ENCODE data around the gene WDR44. TPM values are rescaled to one million over a fixed set of nuclear protein-coding genes. Genes with fewer than 3 reads are reported as not detected.

Gene WDR44
- total RNA-seq, 1 donor from 2014 or later: 16.7 TPM

DNA sequence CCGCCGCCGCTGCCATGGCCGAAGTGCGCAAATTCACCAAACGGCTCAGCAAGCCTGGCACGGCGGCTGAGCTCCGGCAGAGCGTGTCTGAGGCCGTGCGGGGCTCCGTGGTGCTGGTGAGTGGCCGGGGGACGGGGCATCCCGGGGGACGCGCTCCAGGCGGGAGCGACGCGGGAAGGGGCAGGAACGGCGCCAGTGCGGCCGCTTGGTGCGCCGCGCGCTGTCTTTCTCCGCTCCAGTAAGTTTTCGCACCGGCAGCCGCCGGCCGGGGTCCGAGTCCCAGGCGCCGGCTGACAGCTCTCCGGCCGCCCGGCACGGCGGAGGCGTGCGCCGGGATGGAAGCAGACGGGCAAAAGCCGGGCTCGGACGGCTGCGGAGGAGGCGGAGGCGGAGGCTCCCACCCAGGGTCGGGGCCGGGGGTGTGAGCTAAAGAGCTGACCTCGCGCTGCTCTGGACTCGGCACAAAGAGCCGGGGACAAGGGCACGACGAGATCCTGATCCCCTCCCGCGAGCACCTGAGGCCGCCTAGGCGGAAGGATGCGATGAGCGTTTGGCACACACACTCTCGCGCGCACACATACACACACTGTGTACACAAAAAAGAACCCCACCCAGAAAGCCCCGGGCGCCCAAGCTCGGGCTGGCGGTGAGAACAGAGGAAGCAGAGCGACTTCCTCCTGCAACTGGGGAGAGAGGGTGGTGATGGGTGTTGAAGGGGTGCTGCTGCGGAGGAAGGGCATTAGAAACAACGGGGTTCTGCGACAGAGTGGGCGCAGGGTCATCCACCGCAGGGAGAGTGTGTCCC is 150.3 kb downstream of the WDR44 start:
- Histone ChIP-seq H3K4me1 (no peaks in the 10 kb centered on the region), H3K27me3 (ENCODE audit: low read depth) (no peaks in the 10 kb centered on the region), H3K9me3 (no peaks in the 10 kb centered on the region), H3K27ac (peak overlapping the region; percentile 85), H3K4me3 (peak overlapping the region; percentile 70), H3K36me3 (no peaks in the 10 kb centered on the region)
- intact Hi-C loops (cut with DNase I): no loop called here
- ATAC-seq (peak; percentile 67 to 84), DNase-seq (peak; percentile 81)
- TF ChIP-seq CTCF (IDR thresholded peaks at IDR 0.05): no peak

GRCh38 chrX:118496763-118497079 is 150.8 kb downstream of the WDR44 start:
- TF ChIP-seq CTCF (IDR thresholded peaks at IDR 0.05): no peak
- Histone ChIP-seq H3K27me3 (ENCODE audit: low read depth) (no peaks in the 10 kb centered on the region), H3K4me1 (no peaks in the 10 kb centered on the region), H3K36me3 (no peaks in the 10 kb centered on the region), H3K27ac (peak overlapping the region; percentile 85), H3K4me3 (peak overlapping the region; percentile 70), H3K9me3 (no peaks in the 10 kb centered on the region)
- intact Hi-C loops (cut with DNase I): no loop called here
- ATAC-seq (peak; percentile 11 to 12), DNase-seq (no peak)

DNA sequence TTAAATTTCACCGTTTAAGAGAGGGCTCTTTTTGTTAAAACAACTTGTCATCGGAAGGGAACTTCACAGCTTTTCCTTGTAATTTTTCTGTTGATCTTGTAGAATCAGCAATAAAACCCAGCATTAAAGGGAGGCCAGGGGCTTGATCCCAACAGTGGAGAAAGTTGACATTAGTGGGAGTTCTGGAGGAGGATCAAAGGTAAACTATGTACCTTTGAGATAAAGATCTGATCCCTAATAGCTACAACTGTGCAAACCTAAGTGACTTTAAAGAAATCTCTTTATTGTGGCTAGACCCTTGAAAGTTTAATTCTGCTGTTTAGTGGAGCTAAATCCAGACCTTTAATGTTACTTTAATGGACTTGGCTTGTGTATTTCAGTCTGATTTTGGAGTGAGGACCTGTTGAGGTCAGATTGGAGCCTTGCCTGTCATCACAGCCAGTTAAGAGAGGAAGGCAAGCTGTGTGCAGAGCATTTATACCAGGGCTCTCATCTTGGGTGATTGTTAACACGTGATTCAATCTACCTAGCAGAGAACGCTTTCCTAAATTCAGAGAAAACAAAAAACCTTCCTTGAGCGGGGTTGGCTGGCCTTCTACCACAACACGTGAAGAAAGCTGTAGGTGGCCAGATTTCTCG is 151.4 kb downstream of the WDR44 start:
- H3K36me3 ChIP-seq: no peaks in the 10 kb centered on the region
- no peak for DNase-seq
- no peak for TF ChIP-seq CTCF (IDR thresholded peaks at IDR 0.05)
- H3K27ac ChIP-seq: peak overlapping the region; percentile 85
- peak overlapping the region; percentile 70 for H3K4me3 ChIP-seq
- H3K27me3 ChIP-seq (ENCODE audit: low read depth): no peaks in the 10 kb centered on the region
- intact Hi-C loops (cut with DNase I): no loop called here
- no peaks in the 10 kb centered on the region for H3K9me3 ChIP-seq
- no peaks in the 10 kb centered on the region for H3K4me1 ChIP-seq
- no peak for ATAC-seq

DNA sequence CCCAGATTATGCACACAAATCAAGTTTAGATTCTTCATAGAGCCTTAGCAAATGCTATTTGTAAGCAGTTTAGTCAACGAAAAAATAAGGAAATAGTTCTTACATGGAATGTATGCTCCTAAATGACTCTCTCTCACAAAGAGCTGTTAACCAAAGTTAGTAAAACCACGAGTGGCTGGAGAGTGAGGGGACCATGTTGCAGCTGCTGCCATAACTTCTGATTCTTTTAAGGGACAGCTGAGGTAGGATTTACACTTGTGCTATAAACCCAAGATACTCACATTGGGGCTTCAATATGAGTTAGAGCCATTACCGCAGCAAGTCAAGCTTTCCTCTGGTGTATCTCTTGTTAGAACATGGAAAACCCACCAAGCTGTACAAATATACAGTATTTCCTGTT is 152.4 kb downstream of the WDR44 start:
- Histone ChIP-seq H3K4me1 (no peaks in the 10 kb centered on the region), H3K27me3 (ENCODE audit: low read depth) (no peaks in the 10 kb centered on the region), H3K4me3 (no peak overlapping the region), H3K9me3 (no peaks in the 10 kb centered on the region), H3K36me3 (no peaks in the 10 kb centered on the region), H3K27ac (no peak overlapping the region)
- no peak for TF ChIP-seq CTCF (IDR thresholded peaks at IDR 0.05)
- ATAC-seq (no peak), DNase-seq (no peak)
- intact Hi-C loops (cut with DNase I): no loop called here

- H3K4me1 ChIP-seq: no peaks in the 10 kb centered on the region
- H3K27ac ChIP-seq: no peak overlapping the region
- no peak for ATAC-seq
- no peak for TF ChIP-seq CTCF (IDR thresholded peaks at IDR 0.05)
- intact Hi-C loops (cut with DNase I): no loop called here
- no peaks in the 10 kb centered on the region for H3K36me3 ChIP-seq
- no peak for DNase-seq
- H3K9me3 ChIP-seq: no peaks in the 10 kb centered on the region
- no peak overlapping the region for H3K4me3 ChIP-seq
- no peaks in the 10 kb centered on the region for H3K27me3 ChIP-seq (ENCODE audit: low read depth)
Measured at GRCh38 chrX:118498755-118499154, 152.8 kb downstream of the WDR44 start.

Measured in lower lobe of right lung (tissue), 2 donors.